Fibroblast of skin of left quadriceps (primary cell): Measurements from ENCODE around the gene CNTN1.

Experiments used
- DNase-seq, 2 experiments: peaks; one replicate each; pipeline ENCODE4 v3.0.0-alpha.2; 2013; ENCODE audit warnings: low read depth in 2 of 2

The CNTN1 gene

GRCh38 chr12:40770781-40771180 is 78.5 kb downstream of the CNTN1 start:
- DNase-seq, result no peak

DNA sequence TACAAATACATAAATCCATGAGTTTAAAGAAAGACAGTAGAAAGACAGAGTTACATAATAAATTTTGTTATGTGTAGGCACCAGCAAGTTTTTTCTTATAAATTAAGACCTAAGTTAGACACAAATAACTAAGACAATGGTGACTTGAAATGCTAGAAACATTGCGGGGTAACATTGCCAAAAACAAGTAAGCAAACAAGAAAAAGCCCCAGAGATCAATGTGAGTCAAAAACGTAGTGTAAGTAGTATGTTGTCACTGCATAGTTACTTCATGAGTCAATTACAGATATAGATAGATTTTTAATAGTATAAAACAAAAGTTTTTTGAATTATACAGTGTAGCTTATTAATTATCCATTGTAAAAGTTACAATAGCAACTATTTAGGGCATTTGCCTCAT is 83.4 kb downstream of the CNTN1 start:
- DNase-seq, result no peak

- no peak for DNase-seq
Observed at GRCh38 chr12:40784102-40784501, 91.9 kb downstream of the CNTN1 start.

DNA sequence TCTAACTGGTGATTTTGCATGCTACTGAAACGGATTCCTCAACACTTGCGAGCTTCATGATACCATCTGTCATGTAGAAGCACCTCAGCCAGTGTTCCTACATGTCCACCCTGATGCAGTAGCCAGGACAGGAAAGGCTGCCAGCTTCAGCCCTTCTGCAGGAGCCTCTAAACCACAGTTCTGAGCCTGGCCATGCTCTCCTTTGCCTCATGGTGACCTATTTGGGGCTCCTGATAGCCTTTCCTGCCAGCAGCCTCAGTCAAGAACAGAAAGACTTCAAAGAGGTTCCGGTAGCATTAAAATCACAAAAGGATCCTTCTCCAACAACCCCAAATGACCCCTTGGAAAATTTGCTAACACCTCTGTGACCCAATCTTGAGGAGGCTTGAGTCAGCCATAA is 96.0 kb downstream of the CNTN1 start:
- no peak for DNase-seq

DNA sequence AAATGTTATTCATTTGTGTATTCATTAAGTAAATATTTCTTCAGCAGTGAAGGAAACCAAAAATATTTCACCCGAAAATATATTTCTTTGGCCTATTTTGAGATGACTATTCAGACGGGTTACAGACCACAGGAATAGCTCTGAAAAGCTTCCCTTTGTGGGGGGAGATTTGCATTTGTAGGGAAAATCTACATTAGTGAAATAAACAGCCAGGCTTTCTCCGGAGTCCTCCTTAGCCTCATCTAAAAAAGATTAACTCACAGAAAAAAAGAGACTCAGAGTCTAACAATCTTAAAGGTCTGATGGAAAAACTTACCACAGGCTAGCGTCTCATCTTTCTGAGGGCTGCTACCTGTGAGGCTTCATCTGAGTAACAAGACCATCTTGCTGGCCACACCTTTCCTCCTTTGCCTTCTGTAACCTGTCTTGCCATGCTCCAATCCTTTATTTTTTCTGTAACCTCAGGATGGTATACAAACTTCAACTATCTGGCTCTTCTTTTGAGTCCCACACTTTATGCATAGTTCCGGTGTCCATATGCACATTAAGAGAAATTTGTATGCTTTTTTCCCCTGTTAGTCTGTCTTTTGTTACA is 100.7 kb downstream of the CNTN1 start:
- DNase-seq, result no peak

DNA sequence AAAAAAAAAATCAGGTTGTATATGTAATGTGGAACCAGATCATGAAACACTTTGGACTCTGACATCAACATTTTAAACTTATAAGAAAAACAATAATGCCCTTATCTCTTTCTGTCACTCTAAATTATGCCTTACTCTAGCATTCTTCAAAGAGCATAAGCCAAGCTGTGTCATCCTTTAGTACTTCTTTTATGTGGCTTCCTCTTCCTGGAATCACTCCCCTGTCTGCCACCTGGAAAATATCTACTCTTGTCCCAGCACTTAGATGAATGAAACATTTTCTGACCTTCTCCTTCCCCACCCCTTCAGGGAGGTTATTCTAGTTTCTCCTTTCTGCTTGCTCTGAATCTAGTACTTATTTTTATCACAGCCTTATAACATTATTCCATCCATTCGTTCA is 101.2 kb downstream of the CNTN1 start:
- no peak for DNase-seq

GRCh38 chr12:40794087-40794486 is 101.8 kb downstream of the CNTN1 start:
- DNase-seq, result no peak

DNA sequence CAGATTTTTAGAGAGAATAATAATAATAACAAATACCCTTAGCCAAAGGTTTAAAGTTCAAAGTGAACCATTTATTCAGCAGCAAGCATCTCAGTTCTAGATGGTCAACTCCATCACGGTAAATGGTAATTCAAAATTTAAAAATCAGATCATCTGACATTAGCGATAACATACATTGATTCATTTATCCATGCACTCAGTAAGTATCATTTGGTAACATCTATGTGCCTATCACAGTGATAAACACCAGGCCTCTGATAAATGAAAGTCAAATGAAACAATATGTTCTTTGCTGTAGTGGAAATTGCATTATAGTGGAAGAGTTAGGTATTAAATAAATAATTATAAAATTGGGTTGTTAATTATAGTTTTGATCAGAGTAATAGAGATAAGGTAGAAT is 108.8 kb downstream of the CNTN1 start:
- no peak for DNase-seq

- DNase-seq, result no peak
Observed at GRCh38 chr12:40801861-40802260, 109.6 kb downstream of the CNTN1 start.

DNA sequence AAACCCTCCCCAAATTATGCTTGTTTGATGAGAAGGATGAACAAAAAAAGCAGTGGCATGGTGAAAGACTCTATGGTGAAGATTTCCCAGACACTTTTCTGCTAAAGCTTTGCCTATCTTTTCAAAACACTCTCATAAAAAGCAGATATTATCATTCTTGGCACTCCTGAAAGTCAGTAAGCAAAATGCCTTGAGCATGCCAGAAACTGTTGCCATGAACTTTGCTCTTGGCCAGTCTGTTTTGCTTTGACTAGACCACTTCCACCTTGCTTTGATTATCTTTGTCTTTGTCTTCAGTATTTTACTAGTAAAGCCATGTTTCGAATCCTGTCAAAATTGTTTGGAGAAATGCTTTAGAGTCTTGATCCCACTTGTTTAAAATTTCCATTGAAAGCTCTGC is 110.4 kb downstream of the CNTN1 start:
- no peak for DNase-seq

DNA sequence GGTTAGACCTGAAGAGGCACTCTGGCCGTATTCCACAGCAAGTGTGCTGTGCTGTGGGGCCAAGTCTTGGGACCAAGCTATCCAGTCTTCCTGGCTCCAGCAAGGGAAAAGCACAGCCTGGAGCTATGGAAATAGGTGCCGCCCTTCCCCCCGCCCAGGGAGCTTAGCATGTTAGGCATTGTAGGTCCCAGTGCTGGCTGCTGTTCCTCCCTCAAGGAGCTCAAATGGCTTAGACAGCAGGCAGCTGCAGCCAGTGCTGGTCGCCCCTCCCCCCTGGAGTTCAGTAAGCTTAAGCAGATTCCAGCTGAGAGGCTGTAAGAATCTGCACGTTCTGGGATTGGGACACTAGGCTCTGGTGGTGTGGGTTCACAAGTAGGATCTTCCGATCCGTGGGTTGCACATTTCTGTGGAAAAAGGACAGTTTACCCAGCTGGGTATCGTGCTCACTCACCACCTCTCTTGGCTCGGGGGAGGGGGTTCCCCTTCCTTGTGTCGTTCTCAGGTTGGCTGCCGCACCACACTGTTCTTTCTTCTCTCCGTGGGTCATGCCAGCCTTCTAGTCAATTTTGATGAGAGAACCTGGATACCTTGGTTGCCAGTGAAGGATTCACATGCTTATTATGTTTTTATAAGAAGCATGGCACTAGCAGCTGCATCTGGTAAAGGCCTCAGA is 127.3 kb downstream of the CNTN1 start:
- DNase-seq, result no peak

DNA sequence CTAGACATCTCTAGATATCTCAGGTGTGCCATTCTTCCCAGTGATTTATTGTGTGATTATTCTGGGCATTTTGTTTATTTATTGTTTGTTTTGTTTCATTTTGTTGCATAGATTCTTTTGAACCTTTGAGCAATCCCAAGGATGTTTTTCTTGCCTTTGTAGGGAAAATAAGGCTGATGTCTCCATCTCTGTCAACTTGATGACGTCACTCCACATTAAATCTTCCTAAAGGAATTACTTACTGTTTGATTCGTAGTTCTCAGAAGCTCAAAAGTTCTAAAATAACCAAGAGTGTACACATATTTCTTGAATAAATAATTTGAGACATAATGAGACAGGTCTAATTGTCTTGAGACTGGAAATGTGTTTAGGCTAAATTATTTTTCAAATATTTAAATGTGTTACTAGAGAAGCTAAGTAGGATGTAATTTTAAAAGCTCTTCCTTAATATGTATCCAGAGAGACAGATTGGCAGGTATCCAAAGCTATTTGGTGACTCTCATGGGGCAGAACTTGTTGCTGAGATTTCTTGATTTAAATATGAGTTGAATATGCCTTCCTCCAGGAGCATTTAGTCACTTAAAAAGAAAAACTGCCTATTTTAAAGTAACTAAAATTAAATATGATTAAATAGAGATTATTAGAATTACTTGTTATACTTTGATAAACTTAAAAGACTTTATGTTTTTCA is 128.7 kb downstream of the CNTN1 start:
- DNase-seq, result no peak

DNA sequence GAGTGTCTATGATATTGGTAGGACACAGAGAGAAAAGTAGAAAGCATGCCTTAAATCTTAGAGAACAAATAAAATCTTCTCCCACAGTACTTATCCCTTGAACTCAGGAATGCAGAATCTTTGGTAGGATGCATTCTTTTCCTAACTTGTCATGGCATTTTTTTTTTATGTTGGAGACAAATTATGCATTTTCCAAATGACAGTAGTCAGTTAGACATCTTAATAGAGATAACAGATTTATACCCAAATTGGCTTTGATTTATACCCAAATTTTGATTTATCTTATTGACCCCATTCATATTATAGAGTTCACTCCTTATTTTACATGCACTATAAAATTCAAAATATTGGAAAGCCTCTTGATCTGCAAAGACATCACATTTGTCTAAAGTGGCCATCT is 132.9 kb downstream of the CNTN1 start:
- no peak for DNase-seq

DNA sequence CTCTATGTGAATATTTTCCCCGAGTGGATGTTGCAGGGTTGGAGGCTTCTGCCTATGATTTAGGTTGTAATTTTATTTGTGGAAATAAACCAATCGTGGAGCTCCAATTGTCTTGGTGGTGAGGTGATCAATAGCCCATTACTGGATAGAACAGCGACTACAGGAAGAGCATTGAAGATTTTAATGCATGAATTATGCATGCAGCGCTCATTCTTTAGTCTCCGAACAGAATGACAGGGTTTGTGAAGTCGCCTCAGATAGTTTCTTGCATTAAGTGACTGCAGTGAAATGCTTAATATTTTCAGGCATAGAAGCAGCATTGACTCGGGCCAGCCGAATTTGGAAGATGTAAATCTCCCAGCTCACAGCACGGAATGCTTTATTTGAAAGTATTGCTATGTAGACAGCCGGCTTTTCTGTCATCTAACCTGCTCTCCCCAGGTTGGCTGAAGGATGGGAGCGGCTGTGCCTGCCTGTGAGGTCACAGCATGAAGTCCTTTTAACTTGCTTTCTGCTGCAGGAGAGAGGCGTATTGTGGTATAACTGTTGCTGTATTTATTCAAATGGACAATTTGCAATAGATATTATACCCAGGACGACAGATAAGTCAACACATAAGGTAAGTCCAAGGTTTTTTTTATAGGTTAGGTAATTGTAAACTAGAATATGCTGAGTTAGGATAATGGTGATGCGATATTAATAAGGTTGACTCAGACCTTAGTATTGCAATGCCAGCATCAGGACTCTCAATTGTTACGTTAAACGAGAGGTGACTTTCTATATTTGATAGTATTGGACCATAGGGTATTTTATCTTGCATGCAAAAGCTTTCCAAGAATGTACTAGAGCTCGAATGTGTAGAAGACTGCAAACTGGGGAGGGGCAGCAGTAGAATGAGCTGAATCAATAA is 135.7 kb downstream of the CNTN1 start:
- DNase-seq, result no peak

- DNase-seq, result no peak
Observed at GRCh38 chr12:40828593-40828990, 136.4 kb downstream of the CNTN1 start.

DNA sequence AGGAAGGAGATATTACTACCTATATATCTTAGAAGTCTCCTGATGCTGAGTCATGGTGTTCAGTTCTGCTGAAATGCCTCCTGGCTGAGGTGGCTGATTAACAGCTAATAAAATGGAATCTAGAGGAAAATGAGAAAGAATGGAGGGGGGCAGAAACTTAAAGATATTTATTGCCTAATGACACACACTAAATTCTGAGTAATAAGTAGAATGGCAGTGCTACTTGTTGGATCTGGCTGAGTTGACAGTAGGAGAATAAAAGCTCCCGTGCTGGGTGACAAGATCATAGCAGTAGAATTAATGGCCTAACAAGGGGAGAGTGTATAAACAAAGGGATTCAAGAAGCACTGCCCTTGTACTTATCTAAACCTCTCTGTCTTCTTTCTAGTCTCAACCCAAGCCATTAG is 137.5 kb downstream of the CNTN1 start:
- DNase-seq, result no peak

DNA sequence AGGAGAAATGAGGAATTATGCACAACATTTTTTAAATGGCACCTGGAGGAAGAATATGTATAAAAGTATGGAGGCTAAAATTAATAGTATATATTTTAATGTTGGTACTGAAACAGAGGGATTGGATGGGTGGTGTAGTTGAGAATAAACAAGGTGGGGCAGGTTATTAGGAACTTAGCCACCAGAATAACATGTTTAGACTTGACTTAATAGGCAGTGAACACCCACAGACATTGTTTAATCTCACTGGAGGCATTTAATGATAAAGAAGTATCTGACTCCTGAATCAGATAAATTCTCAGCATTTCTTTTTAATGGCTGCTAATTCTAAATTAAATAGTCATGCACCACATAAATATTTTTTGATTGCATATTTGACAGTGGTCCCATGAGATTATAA is 139.7 kb downstream of the CNTN1 start:
- DNase-seq, result no peak

- DNase-seq, result no peak
Observed at GRCh38 chr12:40832668-40833067, 140.4 kb downstream of the CNTN1 start.

GRCh38 chr12:40833818-40834217 is 141.6 kb downstream of the CNTN1 start:
- DNase-seq, result no peak

GRCh38 chr12:40834321-40834720 is 142.1 kb downstream of the CNTN1 start:
- DNase-seq, result no peak

DNA sequence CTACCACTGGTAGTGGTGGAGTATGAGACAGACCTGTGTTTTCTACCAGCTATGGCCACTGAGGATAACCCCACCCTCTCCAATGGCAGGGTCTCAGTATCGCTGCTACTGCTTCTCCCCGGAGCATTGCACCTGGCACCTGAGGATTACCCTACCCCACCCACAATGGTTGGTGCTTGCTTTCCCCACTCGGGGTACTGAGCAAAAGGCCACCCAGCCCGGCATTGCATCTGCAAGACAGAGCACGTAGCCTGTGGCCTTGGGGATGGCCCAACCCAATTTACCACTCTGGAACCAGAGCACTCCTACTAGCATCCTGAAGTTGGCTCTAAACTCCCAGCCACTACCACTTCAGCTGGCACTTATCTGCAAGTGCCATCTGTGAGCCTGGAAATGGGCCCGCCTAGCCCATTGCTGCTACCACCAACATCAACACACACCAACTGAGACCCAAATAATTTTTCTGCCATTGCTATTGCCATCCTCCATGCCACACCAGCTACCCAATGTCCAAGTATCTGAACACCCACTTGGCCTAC is 145.7 kb downstream of the CNTN1 start:
- no peak for DNase-seq

DNA sequence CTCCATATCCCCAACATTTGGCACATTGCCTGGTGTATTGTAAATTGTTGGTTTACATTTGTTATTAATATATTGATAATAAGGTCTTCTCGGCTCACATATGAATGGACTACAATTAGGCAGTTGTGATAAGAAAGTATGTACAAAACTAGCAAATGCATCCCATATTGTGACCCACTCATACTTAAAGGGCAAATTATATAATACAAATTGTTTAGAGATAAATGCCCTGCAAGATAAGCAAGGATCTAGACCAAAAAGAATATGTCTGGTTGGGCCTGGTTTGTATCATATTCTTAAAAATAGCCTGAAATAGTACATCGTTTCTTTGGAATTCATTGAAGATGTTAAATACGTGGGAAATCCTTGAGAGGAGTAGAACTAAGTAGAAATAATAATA is 151.3 kb downstream of the CNTN1 start:
- no peak for DNase-seq
